HG03521 (cell line): ENCODE results near the gene HSF2BP.
"Not testable (repeated sequence)": the region's sequence is repeated elsewhere in the genome, so short reads cannot be mapped to it uniquely, and the experiment has no call there.

Experiments
- ATAC-seq: cut with Tn5 transposase; IDR thresholded peaks from one replicate; pipeline ENCODE4 v1.9.1; 2021; ENCODE audit warnings: mild to moderate bottlenecking, moderate library complexity; ENCODE audit not compliant: unreplicated experiment

HSF2BP gene

DNA sequence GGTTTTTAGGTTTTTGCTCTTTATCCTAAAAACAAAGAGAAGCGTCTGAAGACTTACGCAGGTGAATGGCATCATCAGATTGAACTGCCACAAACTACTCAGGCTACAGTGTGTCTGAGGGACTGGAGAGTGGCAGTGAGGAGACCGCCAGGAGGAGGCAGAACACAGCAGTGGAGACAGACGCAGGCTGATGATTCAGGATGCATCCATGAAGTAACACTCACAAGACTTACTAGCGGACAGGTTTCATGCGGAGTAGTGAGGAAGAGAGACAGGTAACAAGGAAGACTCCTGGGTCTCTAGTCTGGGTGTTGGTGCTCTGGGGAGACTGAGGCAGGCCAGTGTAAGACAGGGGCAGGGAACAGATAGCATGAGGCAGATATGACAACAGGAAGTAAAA is 5.7 kb downstream of the HSF2BP start:
- ATAC-seq = no peak

DNA sequence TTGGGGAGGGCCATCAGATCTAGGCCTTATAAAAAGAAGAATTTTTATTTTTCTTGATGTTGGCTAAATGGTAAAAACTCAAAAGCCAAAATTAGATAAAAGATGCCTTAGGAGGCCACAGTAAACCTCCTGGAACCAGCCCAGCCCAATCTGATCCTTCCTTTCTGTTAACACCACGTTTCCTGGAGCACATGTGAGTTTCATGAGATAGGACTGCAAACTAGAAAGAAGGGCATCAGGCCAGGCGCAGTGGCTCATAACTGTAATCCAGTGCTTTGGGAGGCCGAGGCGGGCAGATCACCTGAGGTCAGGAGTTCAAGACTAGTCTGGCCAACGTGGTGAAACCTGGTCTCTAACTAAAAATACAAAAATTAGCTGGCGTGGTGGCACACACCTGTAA is 6.7 kb downstream of the HSF2BP start:
- no peak for ATAC-seq

DNA sequence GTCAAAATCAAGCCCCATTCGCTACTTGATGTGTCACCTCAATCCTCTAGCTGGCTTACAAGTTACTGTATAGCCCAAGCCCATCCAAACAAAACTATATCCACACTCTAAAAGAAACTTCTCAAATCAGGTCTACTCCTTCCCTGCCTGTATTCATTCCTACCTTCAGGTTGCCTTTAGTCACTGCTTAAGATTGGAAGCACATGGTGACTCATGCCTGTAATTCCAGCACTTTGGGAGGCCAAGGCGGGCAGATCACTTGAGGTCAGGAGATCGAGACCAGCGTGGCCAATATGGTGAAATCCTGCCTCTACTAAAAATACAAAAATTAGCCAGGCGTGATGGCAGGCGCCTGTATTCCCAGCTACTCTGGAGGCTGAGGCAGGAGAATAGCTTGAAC is 7.4 kb downstream of the HSF2BP start:
- ATAC-seq = not testable (repeated sequence)

DNA sequence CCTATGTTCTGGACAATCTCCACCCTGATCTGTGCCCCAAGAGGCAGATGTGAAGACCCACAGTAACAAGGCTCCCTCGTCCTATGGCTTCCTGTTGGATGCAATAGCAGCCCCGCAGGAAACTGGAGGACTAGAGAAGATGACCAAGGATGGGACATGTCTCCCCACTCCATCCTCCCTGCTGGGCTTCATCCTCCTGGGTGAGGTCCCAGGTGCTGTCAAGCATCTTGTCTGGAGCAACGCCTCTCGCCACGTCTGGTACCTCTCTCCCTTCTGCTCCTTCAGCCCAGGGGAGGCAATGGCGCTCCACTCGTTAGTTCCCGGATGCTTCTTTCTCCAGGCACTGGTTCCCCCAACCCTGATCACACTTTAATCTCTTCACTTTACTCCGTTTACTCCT is 11.1 kb downstream of the HSF2BP start:
- no peak for ATAC-seq

DNA sequence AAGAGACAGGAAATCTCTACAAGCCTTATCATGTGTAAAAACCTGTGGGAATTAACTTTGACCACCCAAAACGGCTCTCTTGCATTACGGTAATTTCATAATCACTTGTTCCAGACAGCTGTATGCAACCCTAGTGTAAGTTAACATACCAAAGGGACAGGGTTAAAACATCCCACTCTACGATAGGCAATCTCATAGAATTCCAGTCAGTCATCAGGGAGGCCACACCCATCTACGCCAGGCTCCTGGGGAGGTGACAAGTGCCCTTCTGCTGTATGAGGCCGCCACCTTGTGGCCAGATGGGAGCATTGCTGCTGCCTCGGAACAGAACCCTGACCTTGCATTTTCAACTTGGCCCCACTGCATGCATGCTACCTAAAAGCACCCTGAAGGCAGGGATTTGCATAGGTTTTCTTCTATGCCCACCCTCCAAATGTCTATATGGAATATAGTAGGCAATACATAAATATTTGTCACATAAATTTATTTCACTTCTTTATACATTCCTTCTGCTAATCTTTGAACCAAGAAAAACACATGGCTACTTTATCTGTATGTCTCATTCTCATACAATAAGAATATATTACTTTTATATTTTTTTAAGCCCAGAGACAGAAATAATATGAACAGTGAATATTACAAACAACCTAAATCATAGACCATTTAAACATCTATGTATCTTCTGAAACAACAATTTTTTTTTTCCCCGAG is 12.6 kb downstream of the HSF2BP start:
- ATAC-seq = no peak

GRCh38 chr21:43645976-43646375 is 13.3 kb downstream of the HSF2BP start:
- no peak for ATAC-seq

DNA sequence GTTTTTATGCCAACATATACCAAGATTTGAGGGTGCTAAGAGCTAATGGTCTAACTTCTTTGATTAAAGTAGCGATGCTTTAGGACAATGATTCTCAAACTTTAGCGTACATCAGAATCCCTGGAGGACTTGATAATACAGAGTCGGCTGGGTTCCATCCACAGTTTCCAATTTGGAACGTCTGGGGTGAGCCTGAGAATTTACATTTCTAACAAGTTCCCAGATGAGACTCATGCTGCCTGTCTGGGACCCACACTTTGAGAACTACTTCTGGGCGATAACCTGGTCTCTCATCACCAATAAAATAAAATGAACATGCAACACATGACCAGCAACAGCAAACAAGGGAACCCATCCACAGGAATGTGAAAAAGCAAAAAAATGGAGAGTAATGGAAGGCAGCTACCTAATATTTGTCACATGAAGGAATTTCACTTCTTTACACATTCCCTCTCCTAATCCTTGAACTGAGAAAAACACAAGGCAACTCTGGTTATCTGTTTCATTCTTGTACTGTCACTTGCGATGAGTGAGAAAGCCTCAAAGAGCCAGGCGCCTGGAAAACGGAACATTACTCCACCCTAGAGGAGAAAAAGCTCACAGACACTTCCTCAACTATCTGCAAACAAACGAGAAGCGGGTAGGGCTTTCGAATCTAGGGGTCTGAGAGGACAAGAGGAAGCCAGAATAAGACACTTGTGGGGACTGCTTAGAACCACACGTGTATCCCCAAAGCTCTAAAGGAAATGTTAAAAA is 14.0 kb downstream of the HSF2BP start:
- ATAC-seq = no peak

DNA sequence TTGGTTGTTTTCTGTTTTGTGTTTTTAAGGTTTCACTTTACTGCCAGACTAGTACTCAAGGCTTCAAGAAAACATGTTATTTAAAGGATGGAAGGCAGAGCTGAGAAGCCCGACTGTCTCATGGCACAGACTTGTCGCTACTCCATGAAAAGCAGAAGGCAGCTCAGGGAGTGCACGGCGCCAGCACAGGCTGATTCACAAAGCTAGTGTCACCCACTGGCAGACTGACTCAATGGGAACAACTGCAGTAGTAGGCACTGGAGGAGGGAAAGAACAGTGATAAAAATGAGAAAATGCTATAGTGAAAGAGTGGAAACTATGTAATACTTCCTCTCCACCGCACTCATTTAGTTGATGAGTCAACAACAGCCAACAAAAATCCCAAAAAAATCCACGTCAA is 14.7 kb downstream of the HSF2BP start:
- ATAC-seq = no peak

DNA sequence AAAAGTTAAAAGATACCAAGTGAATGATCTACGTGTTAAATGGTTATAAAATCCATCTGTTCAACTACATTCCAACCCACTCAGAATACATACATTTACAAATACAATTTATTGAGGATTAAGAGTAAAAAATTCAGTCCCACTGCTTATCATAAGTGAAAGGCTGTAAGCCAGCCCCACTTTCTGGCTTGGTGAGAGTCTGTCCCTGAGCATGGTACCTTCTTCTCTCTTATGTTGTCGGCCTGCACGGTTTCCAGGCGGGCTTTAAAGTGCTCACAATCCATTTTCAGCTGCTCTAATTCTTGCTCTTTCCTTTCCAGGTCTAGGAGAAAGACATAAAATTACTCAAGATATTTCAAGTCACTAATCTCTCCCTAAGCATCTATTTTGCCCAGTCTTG is 15.2 kb downstream of the HSF2BP start:
- no peak for ATAC-seq

DNA sequence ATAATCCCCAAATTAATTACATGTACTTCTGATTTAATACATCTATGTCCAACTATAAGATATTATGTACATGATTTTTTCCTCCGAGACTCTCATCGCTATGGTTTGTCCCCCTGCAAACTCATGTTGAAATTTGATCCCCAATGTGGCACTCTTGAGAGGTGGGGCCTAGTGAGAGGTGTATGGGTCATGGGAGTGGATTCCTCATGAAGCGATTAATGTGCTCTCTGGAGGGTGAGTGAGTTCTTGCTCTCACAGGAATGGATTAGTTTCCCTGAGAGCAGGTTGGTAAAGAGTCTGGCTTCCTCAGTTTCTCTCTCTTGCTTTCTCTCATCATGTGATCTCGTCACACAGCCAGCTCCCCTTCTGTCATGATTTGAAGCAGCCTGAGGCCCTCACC is 16.1 kb downstream of the HSF2BP start:
- ATAC-seq = no peak

DNA sequence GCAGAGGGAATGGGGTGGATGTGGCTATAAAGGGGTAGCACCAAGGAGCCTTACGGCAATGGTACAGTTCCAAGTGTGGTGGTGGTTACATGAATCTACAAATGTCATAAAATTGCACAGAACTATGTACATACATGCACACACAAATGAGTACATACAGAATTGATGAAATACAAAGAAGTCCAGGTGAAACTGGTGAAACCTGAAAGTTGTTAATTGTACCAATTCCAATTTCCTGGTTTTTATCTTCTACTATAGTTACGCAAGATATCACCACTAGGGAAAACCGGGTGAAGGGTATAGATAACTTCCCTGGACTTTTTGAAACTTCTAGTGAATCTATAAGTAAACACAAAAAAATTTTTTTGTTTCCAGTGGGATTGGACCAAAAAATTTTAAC is 18.9 kb downstream of the HSF2BP start:
- ATAC-seq = no peak

DNA sequence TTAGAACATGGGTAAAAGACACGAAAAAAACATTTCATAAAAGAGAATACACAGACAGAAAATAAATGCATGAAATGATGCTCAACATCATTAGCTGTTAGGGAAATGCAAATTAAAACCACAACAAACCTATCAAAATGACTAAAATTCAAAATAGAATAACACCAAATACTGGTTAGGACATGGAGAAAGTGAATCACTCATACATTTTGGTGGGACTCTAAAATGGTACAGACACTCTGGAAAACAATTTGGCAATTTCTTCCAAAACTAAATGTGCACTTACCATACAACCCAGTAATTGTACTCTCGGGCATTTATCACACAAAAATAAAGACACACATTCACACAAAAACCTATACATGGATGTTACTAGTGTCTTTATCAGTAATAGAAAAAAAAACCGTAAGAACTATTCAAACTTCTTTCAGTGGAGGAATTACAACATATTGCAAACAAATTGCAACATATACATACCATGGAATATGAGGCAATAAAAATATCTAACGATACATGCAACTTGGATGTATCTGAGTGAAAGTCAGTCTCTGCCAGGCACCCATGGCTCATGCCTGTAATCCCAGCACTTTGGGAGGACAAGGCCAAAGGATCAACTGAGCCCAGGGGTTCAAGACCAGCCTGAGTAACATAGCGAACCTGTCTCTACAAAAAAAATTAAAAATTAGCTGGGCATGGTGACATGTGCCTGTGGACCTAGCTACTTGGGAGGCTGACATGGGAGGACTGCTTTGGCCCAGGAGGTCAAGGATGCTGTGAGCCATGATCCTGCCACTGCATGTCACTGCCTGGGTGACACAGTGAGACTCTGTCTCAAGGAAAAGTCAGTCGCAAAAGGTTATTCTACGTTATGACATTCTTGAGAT is 19.6 kb downstream of the HSF2BP start:
- ATAC-seq = no peak

DNA sequence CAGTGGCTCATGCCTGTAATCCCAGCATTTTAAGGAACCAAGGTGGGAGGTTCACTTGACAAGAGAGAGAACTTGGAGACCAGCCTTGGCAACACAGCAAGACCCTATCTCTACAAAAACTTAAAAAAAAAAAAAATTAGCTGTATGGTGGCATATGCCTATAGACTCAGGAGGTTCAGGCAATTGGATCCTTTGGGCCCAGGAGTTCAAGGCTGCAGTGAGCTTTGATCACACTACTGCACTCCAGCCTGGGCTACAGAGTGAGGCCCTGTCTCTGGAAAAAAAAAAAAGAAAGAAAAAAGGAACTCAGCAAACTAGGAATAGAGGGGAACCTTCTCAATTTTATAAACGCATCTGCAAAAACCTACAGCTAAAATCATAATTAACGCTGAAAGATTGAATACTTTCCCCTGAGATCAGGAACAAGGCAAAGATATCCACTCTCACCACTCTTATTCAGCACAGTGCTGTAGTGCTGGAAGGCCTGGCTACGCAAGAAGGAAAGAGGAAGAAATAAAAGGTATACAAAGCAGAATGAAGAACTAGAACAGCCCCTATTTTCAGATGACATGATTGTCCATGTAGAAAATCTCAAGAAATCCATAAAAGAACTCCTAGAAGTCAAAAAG is 21.6 kb downstream of the HSF2BP start:
- no peak for ATAC-seq

DNA sequence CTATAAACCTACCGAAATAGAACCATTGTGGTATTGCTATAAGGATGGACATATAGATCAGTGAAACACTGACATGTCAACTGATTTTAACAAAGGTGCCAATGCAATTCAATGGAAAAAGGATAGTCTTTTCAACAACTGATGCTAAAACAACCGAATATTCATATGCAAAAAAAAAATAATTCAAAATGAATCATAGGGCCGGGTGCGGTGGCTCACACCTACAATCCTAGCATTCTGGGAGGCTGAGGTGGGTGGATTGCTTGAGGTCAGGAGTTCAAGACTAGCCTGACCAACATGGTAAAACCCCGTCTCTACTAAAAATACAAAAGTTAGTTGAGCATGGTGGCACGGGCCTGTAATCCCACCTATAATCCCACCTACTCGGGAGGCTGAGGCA is 23.9 kb downstream of the HSF2BP start:
- no peak for ATAC-seq

GRCh38 chr21:43634618-43635017 is 24.7 kb downstream of the HSF2BP start:
- no peak for ATAC-seq

GRCh38 chr21:43632373-43632905 is 26.8 kb downstream of the HSF2BP start:
- ATAC-seq = no peak

DNA sequence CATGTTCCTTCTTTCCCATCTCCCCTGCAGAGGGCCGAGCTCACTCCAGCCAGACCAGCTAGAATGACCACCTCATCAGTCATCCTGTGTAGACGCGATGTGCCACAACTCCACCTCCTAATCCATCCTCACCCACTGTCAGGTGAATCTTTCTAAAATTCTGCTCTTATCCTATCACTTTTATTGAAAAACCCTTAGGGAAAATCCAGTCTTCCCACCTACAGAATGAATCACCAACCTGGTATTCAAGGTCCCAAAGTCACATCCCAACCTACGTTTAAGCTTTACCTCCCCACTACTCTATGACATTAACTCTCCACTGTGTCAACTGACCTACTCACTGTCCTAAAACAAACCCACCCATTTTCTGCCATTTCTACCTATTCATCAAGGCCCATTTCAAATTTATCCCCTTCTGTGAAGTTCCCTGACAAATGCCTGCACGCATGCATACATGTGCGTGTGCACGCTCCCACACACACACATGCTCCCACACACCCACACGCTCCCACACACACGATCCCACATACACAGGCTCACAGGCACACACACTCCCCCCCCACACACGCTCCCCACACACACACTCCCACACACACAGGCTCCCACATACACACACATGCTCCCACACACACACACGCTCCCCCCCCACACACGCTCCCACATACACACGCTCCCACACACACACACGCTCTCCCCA is 27.7 kb downstream of the HSF2BP start:
- no peak for ATAC-seq

DNA sequence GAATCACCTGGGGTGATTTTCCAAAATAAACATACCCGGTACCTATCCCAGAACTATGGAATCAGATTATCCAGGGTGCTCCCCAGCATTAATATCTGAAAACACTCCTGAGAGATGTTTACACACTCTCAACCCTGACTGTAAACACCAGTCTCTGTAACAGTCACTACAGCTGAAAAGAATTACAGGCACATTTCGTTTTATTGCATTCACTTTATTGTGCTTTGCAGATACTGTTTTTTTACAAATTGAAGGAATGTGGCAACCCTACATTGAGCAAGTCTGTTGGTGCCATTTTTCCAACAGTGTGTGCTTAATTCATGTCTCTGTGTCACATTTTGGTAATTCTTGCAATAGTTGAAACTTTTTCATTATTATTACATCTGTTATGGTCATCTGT is 31.8 kb downstream of the HSF2BP start:
- ATAC-seq = no peak

- ATAC-seq = no peak
Observed at GRCh38 chr21:43626390-43626789, 32.9 kb downstream of the HSF2BP start.

DNA sequence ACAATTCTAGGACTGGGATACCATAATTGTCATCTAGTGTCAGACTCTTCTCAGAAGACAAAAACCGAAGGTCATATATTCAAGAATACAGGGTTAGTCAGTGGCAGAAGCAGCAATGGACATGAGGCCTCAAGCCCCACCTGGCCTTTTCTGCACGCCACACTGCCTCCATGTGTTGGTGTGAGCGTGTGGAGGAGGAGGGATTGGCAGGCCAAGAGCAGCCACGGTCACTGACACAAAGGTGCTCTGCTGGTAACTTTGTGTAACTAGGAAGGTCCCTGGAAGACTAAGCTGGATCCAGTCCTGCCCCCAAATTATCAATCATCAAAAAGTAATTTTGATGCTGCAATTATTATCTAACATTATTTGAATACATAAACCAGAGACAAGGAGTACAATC is 34.9 kb downstream of the HSF2BP start:
- ATAC-seq = no peak
